Activated naive CD4-positive, alpha-beta T cell treated with anti-CD3 and anti-CD28 coated beads, Interleukin-2, amount 50 U/mL, for 16 hours (primary cell): ENCODE results near the gene DNAJA3.
"Not testable (repeated sequence)": the region's sequence is repeated elsewhere in the genome, so short reads cannot be mapped to it uniquely, and the experiment has no call there.

ENCODE experiments used
- DNase-seq: peaks from one replicate; pipeline ENCODE4 v3.0.0-alpha.2; 2020

Gene DNAJA3

GRCh38 chr16:4388271-4389021 is 37.2 kb upstream of the DNAJA3 start:
- no peak for DNase-seq

- no peak for DNase-seq
Measured at GRCh38 chr16:4389051-4389955, 36.4 kb upstream of the DNAJA3 start.

GRCh38 chr16:4390266-4391260 is 35.1 kb upstream of the DNAJA3 start:
- no peak for DNase-seq

- no peak for DNase-seq
Measured at GRCh38 chr16:4391631-4392381, 33.9 kb upstream of the DNAJA3 start.

GRCh38 chr16:4392382-4393239 is 33.1 kb upstream of the DNAJA3 start:
- DNase-seq: no peak

- DNase-seq: no peak
Measured at GRCh38 chr16:4393240-4393600, 32.4 kb upstream of the DNAJA3 start.

- not testable (repeated sequence) for DNase-seq
Measured at GRCh38 chr16:4393850-4394249, 31.8 kb upstream of the DNAJA3 start.

- DNase-seq: no peak
Measured at GRCh38 chr16:4395055-4395726, 30.5 kb upstream of the DNAJA3 start.

GRCh38 chr16:4399001-4399730 is 26.5 kb upstream of the DNAJA3 start:
- DNase-seq: no peak

- DNase-seq: no peak
Measured at GRCh38 chr16:4401094-4401501, 24.6 kb upstream of the DNAJA3 start.

- no peak for DNase-seq
Measured at GRCh38 chr16:4401510-4401909, 24.2 kb upstream of the DNAJA3 start.

- peak; percentile 76 for DNase-seq
Measured at GRCh38 chr16:4402439-4403132, 23.1 kb upstream of the DNAJA3 start.

- no peak for DNase-seq
Measured at GRCh38 chr16:4403133-4403949, 22.3 kb upstream of the DNAJA3 start.

GRCh38 chr16:4404247-4404966 is 21.3 kb upstream of the DNAJA3 start:
- peak; percentile 37 for DNase-seq

GRCh38 chr16:4404967-4405696 is 20.5 kb upstream of the DNAJA3 start:
- DNase-seq: no peak

GRCh38 chr16:4407543-4408322 is 17.9 kb upstream of the DNAJA3 start:
- DNase-seq: no peak
